Limb (tissue), 2 donors: Measurements from ENCODE around the gene PXN.
"Not testable (repeated sequence)": the region's sequence is repeated elsewhere in the genome, so short reads cannot be mapped to it uniquely, and the experiment has no call there.

Source experiments
- DNase-seq, 2 donors: peaks; one replicate each; pipeline ENCODE4 v3.0.0-alpha.2; 2016; ENCODE audit errors: extremely low spot score in 2 of 2

PXN gene

DNA sequence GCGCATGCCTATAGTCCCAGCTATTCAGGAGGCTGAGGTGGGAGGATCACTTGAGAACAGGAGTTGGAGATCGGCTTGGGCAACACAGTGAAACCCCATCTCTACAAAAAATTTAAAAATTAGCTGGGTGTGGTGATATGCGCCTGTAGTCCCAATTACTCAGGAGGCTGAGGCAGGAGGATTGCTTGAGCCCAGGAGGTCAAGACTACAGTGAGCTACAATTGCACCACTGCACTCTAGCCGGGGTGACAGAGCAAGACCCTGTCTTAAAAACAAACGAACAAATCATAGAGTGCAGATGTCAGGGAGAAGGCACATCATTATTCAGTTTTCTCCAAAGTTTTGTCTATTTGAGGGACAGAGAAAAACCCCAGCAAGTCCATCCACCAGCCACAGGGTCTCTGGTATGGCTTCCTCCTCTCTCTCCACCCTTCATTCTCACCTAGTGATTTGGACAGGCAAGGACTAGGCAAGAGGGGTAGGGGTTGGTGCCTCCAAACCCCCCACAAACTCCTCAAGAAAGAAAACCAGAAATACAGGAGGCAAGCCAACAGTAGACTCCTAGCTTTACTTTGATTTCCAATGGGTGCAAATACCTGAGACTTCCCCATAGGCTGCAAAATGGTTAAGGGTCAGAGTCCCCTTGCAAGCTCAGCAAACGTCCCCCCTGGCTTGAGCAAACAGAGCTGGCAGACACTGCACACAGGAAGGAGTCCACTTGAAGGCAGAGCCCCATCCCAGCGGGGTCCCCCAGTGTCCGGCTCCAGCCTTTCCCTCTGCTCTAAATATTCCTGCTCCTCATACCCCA lies 38.1 kb downstream of the PXN start:
- no peak for DNase-seq

DNA sequence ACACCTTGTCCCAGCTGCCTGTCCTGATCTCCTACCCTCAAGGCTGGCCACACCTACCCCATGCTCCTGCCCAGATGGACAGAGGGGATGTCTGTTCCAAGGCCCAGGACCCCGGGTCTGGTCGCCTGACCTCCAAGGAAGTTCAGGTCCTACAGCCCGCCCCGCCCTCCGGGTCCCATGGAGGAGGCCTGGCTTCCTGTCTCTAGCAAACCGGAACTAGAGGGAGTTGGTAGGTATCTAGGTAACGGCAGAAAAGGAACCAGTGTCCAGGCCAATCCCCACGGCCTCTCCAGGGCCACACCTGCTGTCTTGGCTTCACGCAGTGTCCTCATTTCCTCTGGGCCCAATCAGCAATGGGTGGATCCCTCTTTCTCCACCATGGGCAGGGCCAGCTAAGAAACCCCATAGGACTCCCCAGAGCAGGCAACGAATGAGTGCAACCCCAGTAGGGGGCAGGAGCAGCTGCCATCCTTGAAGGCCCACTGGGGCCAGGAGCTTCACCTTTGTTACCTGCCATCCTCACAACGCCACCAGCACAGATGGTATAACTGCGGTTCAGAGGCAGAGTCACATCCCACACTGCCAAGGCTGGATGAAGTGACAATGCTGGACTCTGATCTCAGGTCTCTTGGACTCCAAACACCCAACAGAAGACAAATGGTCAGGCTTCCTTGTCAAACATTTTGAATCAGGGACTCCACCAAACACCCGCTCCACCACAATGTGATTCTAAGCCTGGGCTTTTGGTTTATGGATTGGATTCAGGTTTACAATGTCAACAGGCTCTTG lies 39.5 kb downstream of the PXN start:
- no peak for DNase-seq

DNA sequence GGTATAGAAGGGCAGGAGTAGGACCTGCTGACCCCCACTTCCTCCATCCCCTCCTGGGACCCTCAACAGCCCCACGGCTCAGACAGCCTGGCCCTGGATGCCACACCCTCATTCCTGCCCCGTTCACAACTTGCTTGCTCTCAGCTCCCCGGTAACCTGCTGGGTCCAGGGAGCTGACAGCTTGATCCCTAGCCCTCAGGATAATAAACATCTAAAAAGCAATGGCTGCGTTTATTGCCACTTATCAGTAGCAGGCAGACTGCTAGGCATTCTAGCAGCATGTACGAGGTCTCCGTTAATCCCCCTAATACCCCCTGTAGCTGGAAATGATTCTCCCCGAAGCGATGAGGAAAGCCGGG lies 40.4 kb downstream of the PXN start:
- no peak for DNase-seq

DNA sequence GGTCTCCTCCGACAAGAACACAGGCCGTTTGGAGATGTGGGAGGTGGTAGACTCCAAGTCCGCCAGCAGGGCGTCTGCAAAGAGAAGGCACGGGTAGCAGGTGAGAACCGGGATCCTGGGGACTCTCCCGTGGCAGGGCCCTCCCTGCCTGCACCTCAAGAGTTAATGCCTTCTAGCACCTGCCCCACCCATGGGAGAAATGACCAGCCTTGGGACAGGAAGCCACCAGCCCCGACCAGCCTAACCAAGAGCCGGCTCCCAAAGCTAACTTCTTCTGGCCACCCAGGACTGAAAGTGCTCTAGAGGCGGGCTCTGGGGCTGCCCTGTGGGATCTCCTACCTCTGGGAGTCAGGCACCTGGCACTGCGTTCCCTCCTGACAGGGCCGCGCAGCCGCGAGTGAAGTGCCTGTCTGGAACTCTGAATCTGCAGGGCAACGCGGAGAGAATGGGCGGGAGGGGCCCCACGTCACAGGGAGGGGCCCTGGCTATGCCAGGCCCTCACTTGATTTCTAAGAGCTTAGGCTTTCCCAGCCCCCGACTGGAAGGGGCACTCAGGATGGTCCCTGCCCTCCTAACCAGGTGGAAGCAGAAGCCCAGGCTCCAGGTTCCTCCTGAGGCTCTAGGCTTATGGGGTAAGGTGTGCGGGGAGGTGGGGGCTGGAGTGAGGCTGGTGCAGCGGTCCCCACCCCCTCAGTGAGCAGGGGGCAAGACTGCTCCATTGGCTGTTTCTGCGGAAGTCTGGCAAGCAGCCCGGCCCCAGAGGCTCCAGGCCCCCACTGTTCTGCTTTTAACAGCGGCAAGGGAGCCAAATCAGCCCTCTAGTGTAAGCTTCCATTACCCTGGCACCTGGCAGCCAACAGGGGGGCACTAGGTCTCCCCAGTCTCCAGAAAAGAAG lies 41.0 kb downstream of the PXN start:
- DNase-seq: peak; percentile 18 to 63

DNA sequence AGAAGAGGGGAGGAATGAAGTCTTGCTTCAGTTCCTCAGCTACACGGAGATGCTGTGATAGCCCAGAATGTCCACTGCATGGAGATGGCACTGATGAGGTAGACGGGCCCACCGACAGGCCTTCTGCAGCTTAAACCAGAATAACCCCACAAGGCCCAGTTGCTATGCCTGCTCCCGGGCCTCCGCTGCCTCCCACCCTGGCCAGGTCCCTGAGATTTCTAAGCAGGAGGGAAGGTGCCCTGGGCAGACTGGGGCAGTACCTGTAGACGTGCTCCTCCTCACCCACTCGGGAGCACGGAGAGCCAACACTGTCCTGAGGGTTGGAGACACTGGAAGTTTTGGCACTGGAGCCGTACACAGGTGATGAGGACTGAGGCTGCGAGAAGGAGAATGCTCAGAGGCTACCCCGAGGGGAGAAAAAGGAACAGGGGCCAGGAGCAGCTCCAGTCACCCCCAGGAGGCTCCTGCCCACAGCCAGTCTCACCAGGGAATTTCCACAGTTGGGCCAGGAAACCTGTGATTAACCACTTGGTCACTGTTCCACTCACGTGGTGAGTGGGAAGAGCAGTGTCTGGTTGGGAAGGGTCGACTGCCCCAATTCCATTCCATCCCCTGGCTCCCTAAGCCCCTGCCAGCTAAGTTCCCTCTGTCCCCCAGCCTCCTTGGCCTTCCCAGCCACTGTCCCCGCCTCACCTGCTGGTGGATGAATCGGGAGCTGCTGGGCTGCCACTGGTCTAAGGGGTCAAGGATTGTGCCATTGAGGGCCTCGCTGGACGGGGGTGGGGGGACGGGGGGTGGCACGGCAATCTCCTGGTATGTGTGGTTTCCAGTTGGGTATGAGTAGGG lies 41.8 kb downstream of the PXN start:
- no peak for DNase-seq

DNA sequence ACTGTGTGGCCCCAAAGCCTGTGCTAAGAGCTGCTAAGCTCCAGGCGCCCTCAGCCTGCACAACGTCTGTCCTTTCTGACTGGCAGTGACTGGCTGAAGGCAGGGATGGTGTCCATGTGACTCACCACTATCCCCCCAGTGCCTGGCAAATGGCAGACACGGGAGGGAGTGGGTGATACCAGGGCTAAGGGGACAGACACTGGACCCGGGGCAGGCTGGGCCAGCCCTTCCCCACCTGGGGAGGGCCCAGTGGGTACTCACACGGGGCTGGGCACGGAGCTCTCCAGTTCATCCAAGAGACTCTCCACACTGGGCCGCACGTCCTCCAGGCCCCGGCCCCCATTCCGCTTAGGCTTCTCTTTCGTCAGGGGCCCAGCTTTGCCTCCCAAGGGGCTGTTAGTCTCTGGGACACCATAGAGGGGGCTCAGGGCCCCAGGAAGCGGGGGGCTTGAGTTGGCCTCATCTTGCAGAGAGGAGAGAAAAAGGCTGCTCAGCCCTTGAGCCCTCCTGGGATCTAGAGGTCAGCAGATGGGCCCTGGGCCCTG lies 43.2 kb downstream of the PXN start:
- no peak for DNase-seq

DNA sequence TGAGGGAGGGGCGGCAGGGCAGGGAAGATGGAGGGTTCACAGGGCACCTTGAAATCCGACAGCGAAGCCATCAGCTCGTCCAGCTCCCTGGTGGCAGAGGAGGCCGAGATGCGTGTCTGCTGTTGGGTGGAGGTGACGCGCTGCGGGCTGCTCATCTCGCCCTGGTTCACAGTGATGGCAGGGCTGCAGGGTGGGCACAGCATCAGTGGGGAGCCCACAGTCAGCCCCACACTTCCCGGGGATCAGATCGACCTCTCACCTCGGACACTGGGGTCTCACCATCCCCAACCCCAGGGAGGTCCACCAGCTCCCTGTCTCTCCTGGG lies 44.0 kb downstream of the PXN start:
- no peak for DNase-seq

DNA sequence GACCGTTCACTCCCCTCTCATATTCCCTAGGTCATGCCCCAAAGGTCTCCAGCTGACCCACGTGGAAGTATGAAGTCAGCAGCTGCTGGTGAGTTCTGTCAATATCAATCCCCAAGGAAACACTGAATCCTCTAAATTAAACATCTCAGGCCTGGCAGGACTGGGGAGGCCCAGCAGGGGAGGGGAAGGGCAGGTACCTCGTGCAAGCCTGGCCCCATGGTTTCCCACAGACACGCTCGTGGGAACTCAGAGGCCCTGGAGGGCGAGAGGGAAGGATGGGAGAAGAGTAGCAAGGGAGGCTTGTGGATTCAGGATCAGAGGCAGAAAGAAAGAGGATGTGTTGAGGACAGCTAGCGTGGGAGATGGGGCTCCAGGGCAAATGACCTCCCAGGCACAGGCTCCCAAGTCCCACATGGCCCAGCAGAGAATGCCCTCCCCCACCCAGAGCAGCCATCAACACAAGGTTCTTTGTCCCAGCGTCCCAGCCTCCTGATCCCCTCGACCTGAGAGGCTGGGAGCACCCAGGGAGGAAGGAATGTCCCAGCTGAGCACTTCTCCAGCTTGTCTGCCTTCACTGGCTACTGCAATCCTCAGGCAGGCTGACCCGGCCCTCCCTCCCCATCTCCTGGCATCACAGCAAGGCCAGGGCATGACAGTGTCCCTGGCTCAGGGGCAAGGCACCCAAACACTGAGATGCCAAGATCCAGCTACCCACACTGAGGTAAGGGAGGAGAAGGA lies 44.5 kb downstream of the PXN start:
- no peak for DNase-seq

DNA sequence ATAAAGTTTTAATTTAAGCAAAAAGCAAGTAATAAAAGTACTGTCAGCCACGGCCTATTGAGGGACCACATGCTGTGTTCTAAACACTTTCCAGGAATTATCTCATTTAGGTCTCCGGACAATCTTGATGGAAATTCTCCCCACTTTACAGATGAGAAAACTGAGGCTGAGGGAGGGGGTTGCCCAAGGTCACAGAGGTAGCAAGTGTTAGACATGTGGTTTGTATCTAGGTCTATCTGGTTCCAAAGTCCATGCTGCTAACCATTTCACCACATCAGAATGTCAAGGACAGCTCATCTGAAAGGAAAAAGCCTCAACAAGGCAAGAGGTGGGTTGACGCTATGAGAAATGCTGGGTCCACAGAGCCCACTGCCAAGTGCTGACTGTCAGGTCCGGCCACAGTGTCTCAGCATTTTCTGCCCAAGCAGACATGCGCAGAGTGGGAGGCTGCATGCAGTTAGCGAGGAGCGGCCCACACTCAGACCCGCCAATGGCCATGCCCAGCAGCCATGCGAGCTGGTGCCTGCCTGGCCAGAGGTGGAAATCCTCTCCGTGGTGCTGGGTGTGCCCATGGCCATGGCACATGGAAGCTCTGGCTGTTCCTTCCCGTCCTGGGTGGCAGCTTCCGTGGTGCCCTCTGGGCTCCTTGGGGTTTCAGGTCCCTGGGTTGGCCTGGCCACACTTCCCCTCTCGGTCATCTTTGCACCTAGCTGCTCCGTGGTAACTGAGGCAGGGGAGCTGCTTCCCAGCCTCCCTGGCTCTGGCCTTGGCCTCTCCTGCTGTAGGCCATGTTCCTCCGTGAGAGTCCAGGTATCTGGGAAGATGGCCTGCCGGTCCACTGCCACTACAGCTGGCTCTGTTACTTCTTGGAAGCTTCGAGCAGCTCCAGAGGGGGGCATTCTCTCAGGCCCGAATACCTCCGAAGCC lies 46.6 kb downstream of the PXN start:
- no peak for DNase-seq

DNA sequence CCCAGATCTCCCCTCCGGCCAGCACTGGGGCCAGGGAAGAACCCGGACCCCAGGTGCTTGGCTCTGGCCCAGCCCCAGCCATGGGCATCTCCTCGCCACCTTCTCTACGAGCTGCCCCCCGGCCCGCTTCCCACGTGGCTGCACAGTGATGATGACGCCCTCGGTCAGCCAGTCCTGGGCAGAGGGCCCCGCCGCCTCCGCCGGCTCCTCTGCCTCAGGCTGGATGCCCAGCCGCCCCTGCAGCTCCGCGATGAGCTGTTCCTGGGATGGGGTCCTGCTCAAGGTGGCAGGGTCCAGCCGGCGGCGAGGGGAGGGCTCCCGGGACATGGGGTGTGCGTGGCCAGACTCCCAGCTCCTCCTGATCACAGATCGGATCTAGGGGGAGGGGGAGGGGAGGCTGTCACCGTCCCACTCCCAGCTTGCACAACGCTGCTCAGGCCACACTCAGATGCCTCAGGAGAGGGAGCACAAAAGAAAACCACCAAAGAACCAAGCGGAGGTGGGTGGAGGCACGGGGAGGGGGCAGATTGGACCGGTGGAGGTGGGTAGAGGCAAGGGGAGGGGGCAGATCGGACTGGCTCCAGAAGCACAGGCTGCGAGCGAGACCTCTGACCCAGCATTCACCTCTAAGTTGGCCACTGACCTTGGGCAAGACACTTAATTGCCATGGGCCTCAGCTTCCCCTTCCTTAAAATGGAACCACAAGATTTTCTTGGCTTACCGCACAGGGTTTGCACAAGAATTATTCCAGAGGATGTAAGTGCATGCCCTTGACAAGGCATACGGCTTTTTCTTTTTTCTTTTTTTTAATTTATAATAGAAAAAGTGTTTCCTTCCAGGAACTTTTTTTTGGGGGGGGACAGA lies 48.6 kb downstream of the PXN start:
- no peak for DNase-seq

DNA sequence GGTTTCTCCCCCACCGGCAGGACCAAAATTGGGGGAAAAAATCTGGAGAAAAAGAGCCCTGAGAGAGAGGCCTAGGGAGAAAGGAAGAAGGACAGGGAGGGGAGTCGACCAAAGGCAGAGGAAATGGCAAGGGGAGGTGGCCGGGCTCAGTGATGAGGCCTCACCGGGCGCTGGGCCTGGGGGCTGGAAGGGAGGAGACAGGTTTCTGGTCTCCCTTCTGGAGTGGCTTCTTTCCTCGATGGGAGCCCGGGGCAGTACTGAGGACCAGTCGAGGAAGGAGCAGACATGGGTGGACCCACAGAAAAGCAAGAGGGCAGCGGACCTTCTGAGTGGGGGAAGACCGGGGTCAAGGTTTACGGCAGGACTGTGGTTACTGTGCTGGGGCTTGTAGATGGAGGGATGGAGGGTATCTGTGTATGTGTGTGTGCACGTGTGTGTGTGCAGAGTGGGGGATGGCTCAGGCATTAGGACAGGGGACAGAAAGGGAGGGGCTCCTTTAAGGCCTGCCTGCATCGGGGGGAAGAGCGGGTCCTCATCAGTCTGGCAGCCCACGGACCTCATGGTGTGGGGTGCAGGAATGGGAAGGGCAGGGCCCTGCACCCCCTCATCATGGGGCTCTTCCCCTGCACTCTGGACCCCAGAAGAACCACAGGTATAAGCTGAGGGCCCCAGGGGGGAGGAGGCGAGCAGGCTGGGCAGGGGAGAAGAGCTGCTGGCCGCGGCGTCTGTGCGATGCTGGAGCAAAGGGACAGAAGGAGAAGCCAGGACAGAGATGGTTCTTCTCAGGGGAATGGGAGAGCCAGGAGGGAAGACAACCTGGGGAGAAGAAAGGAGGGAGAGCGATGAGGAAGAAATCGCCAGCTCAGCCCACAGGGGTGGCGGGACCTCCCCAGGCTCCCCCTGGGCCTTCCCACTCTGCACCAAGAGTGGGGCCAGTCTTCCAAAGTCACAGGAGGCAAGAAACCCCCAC lies 49.5 kb downstream of the PXN start:
- no peak for DNase-seq

DNA sequence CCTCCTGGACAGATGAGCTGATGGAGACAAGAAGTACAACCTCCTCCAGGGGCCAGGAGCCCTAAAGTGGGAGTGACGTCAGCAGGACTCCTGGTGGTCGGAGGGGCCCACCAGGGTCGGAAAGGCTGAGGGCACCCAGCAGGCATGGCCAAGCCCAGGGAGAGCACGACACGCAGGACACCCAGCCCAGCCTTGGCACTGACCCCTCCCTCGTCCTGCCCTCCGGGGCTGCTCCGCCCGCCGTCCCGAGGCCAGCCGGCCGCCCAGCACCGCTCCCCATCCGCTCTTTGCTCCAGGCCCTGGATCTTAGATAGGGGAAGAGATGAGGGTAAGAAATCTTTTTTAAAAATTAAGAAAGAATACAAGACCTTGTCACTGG lies 50.2 kb downstream of the PXN start:
- DNase-seq: no peak

DNA sequence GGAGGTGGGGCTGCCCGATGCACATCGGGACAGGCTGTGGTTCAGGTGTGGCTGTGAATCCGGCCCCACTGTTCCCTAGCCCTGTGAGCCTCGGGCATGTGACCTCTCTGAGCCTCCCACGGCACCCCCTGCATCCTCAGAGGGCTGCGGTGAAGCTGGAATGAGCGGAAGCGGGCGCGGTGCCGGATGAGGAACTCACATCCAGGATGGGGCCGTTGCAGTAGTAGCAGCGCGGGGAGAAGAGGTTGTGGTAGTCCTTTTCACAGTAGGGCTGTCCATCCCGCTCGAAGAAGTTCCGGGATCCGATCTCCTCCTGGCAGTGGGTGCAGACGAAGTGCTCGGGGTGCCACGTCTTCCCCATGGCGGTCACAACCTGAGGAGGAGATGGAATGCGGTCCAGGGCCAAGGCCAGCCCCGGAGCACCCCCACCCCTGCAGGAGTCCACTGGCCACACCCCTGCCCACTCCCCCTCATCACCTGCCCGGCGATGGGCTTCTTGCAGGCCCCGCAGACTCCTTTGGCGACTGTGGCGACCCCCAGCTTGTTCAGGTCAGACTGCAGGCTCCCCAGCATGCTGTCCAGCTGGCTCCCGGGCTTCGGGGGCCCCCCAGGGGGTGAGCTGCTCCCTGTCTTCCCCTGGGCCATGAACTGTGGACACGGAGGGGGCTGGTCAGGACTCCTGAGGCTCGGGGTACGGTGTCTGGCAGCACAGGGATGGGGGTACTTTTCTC lies 50.7 kb downstream of the PXN start:
- no peak for DNase-seq

DNA sequence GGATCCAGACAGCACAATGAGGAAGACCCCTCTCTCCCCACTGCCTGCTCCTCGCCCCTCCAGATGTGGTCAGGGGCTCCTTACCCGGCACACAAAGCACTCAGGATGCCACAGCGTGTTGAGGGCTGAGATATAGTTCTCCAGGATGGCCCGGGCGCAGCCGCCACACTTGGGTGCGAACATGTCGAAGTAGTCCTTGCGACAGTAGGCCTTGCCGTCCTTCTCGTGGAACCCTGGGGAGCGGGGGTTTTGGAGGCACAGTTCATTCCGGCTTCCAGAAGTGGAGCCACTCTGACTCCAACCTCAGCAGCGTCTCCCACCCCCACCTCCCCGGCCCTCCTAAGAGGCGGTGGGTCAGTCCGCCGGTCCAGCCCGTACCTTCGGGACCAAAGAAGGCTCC lies 51.8 kb downstream of the PXN start:
- DNase-seq: no peak

DNA sequence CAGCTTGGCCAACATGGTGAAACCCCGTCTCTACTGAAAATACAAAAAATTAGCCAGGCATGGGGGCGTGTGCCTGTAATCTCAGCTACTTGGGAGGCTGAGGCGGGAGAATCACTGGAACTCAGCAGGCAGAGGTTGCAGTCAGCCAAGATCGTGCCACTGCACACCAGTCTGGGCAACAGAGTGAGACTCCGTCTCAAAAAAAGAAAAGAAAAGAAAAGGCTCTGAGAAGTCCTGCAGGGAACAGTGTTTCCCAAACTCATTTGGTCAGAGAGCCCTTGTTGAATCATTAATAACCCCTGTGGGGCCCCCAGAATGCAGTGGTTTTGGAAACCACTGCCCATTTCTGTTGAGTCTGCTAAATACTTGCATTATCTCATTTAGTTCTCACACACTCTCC lies 52.3 kb downstream of the PXN start:
- not testable (repeated sequence) for DNase-seq

DNA sequence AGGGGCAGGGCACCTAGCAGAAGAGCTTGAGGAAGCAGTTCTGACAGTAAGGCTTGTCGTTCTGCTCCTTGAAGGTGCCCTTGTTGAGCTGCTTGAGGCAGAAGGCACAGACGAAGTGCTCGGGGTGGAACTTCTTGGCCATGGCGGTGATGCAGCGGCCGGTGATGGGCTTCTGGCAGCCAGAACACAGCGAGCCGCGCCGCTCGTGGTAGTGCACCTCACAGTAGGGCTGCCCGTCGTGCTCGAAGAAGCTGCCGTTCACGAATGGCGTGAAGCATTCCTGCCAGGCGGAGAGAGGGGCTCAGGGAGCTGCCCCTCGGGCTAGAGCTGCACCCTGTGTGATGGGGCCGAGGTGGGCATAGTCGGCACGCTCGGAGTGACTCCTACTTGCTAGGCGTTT lies 53.2 kb downstream of the PXN start:
- DNase-seq: no peak
